Muscle of back (tissue), 11 donors: ENCODE results near the gene HYAL3. TPM values are rescaled to one million over a fixed set of nuclear protein-coding genes. Genes with fewer than 3 reads are reported as not detected.

ENCODE experiments used
- DNase-seq, 3 donors: peaks; one replicate each; pipeline versions ENCODE4 v3.0.0 to v3.0.0-alpha.2; 2013
- polyA plus RNA-seq, 10 donors: library from polyadenylated mRNA; unstranded; fragments of 120-200 nt; gene quantifications; one replicate each; pipeline ENCODE4 v1.2.1, GENCODE V29; 2013; ENCODE audit not compliant: insufficient read length in 10 of 10

The HYAL3 gene
- polyA plus RNA-seq, 10 donors, result 1.2 to 2.4 (median 1.9) TPM

DNA sequence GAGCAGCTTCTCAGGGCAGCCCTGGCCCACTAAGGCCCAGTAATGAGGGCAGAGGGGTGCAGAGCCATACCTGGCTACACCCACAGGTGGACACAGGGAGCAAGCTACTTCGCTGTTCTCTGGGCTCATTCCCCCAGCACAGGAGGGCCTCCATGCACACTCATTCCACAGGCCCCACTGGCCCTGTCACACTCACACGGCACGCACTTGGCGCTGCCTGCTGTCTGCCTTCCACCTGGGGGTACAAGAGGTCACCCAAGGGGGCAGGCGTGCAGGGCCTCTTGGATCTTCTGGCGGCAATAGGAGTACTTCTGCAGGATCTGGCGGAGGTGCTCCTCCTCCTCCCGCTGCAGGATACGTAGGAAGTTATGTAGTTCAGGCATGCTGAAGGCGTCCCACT, 31.1 kb upstream of the HYAL3 start:
- DNase-seq, result no peak

GRCh38 chr3:50327943-50328691, 28.9 kb upstream of the HYAL3 start, which contains the start of gene TUSC2:
Gene TUSC2 (minus strand): TSS chr3:50328223. CDS start chr3:50328099, 124 bp downstream.
- peak; percentile 96 to 98 (median 97) for DNase-seq

DNA sequence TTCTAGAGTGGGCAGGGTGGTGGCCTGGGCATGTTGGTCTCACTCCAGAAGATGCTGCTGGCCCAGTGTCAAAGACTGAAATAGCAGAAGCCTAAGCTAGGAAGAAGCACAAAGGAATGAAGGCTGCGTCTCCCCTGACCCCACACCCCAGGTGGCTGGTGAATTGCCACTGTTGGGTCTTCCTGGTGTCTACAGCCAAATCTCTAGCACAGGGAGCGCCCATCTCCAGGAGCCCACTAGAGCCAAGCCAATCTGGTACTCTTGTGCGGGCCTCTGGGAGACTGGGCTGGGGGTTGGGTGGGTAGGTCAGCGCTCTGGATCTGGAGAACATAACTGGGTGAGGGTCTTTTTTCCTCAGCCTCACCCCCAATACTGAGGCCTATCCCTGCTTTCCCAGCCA, 27.9 kb upstream of the HYAL3 start:
- no peak for DNase-seq

DNA sequence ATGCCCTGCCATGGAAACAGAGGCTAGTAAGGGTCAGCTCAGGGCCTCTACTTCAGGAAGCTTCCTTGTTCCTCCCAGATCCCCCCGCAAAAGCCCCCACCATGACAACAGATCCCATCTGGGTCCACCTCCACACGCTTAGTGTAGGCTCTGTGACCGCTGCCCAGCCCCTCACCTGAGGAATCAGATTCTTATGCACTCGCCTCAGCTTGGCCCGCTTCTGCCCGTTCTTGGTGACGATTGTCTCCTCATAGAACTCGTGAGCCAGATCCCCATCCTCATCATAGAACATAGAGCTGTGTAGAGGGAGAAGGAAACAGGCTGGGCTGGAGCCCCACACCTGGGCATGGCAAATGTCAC, 27.0 kb upstream of the HYAL3 start:
- DNase-seq, result no peak

- no peak for DNase-seq
Observed at GRCh38 chr3:50325497-50326181, 26.4 kb upstream of the HYAL3 start.

- DNase-seq, result no peak
Observed at GRCh38 chr3:50325113-50325480, 25.9 kb upstream of the HYAL3 start.

DNA sequence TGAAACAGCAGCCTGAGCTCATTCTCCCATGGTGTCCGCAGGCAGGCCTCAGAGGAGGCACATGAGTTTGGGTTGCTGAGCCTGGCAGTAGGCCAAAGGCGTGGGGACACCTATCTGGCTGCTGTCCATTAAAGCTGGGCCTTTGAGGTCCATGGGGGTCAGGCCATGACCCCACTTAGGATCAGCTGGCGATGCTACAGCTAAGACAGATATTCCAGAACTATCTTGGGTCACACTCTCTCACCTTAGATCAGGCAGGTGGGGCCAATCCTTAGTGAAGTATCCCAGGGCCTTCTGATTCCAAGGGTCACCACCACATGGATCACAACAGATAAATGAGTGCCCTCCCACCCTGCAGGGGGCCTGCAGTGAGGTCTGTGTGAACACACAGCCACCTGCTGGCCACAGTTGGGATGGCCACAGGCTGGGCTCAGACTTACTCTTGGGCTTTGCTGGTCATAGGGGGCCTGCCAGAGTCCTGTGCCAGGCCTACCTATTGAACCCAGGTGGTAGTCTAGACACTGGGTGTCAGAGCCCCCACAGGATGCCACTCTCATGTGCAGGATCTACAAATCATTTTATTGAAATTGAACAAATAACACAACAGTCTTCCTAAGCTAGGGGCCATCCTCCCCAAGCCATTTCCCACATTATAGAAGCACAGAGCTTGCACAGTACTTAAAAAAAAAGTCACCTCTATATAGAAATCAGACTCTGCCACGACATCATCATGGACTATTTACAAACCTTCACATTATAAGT, 25.3 kb upstream of the HYAL3 start:
- DNase-seq, result peak in 2 of 3 donors; percentile 66 to 81

DNA sequence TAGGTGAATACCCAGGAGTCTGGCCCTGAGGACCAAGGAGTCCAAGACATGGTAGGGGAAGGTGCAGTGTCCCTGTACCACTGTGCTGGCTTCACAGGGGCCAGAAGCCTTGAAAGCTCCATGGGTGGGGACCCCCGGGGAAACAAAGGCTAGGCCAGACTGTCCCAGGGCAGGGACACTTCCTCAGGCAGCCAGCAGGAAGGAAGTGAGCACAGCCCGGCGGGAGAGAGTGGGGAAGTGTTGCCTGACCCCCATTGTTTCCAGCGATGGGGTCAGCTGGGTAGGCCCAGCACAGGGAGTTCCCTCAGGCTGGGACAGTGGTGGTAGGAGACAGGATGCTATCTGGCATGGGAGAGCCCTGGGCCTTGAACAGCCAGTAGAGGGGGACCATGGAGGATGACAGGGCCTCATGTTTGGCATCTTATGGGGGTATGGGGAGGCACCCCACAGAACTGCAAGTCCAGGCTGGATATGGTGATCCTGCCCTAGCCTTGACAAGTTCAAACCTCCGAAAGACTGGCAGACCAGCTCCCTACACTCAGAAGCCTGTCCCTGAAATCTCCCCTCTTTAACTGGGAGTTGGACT, 24.5 kb upstream of the HYAL3 start:
- peak in 1 of 3 donors; percentile 55 for DNase-seq

DNA sequence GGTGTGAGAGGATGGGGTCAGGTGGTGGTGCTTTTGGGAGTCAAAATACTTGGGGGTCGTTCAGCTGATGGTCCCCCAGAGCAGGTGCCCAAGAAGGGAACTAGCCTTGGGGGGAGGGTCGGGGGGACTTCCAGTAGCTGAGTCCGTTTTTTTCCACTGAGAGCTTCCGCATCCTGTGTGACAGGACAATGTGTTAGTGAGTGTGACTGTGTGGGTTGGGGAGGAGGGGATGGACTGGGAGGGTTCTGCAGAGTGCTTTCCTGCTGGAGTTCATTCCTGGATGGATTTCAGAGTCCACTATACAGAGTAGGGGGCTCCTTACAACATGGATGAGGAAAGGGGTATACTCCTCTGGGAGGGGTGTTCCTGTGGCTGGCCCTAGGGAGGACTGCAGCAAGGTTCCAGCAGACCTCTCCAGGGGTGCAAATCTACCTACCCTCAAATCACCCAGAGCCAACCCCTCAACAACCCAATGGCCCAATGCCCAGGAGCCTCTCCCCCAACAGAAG, 23.9 kb upstream of the HYAL3 start:
- peak in 1 of 3 donors; percentile 64 for DNase-seq

DNA sequence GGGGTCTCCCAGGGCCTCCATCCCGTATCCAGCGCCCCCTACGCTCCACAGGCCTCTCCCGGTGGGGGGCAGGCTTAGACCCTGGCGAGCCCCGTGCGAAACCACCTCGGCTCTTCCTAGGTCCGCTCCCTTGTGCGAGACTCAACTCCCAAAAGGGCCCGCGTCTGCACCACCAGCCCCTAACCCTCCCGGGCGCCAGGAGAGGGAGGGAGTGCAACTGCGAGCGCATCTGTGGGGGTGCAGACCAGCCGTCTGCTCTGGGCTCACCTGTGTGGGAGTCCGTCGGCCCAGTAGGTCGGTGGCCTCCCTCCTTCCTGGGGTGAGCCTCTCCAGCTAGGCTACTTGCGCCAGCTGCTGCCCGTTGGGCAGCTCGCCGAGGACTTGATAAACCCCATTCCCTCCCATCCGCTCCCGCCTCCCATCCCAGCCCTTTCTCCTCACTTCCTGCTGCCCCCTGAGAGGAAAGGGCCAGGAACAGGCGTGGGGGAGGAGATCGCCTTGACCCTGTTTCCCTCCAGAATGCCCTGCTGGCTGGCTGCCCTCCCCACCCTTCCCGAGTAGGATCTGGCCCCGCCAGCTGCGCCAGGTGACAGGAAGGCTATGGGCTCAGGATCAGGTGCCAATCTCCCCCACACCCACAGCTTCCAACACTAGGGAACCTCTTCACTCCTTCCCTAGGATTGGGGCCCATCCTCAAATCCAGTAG, 23.3 kb upstream of the HYAL3 start, which contains the start of gene HYAL2:
TSS of gene HYAL2 (minus strand) at position 360 of the 706 bp plus-strand sequence. CDS start 2,256 bp downstream, outside the sequence.
- DNase-seq, result peak in 1 of 3 donors; percentile 59

DNA sequence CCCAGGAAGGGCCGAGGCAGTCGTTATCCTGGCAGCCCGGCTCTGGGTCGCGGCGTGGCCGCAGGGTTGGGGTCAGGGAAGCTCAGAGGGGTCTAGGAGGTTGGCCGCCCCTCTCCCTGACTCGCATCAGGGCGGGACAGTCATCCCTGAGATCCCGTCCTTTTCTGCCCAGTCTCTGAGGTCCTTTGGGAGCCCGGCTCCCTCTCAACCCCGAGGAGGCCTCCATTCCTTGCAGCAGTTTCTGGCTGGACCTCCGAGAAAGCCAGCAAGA, 22.8 kb upstream of the HYAL3 start:
- DNase-seq, result no peak

DNA sequence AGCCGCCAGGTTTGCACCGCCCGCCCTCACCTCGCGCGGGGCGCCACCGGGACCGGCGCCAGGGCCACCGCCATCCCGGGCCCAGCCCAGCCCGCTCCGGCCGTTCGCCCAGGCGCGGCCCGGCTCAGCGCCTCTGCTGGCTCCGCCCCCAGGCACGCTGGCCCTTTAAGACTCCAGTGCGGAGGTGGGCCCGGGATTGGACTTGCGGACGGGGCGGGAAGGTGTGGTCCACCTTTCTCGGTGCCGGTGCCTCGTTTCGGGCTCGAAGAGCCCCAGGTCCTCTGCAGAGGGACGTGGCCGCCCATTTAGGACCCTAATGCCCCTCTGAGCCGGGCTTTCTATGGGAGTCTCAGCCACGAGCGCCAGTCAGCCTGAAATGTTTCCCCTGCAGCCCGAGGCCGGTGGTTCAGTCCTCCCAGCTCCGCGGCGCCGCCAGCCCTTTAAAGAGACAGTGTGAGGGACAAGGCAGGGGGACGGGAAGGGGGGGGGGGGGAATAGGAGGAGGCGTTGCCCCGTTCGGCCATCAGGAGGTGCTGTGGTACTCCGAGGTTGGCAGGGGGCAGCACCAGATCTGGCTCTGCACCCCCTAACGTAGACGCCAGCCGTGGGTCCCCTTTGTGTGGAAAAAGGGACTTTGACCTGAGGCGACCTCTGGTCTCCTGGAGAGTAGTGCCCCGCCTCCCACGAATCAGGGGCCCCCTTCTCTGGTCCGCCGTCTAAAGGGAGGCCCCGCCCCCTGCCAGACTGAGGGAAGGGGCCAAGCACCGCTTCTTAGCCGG, 22.3 kb upstream of the HYAL3 start:
- DNase-seq, result peak; percentile 90 to 97 (median 91)

- peak; percentile 77 to 95 (median 89) for DNase-seq
Observed at GRCh38 chr3:50320853-50321335, 21.7 kb upstream of the HYAL3 start.

DNA sequence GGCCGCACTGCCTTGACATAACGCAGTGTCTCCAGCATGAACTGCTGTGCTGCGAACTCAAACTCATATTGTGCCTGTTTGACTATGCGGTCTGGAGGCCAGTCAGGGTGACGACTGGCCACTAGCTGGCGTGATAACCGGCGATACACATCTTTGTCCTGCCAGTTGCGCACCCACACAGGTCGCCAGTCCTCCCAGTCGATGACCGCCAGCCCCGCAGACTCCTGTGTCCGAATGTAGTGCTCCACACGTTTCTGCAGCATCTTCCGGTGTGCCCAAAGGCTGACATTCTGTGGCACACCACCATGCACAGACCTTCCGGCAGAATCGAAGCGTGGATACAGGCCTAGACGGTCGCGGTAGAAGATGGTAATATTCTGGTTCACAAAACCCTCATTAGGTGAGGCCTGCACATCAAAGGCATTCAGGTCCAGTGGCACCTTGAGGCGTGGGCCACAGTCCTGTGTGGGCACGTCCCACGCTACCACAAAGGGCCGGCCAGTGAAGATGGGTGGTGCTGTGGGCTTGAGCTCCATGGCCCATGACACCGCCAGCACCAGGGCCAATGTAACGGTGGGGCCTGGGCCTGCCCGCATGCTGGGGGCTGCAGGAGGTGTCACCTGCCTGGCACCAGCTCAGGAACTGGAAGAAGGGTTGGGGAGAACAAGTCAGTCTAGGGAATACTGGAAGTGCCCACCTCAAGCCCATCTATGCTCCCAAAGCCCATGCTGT, 20.9 kb upstream of the HYAL3 start:
- DNase-seq, result no peak

GRCh38 chr3:50319181-50319893, 20.1 kb upstream of the HYAL3 start:
- DNase-seq, result no peak

DNA sequence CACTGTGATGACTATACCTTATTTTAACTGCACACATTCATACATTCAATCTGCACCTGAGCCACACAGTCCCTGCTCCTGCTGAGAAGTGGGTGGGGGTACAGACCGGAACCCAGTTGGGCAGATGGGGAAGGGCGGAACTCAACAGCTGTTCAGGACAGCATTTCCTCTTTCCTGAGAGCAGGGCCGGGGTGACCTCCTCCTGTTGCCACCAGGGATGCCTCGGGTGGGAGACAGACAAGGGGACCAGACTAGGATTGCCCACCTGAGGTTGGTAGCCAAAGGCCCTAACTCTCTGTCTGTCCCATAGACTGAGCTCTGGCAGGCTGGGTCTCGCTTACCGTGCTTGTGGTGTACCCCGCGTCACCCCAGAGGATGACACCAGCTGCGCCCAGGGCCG, 19.4 kb upstream of the HYAL3 start:
- DNase-seq, result no peak

GRCh38 chr3:50318163-50318562, 19.0 kb upstream of the HYAL3 start:
- no peak for DNase-seq

GRCh38 chr3:50317300-50317699, 18.1 kb upstream of the HYAL3 start:
- DNase-seq, result no peak

DNA sequence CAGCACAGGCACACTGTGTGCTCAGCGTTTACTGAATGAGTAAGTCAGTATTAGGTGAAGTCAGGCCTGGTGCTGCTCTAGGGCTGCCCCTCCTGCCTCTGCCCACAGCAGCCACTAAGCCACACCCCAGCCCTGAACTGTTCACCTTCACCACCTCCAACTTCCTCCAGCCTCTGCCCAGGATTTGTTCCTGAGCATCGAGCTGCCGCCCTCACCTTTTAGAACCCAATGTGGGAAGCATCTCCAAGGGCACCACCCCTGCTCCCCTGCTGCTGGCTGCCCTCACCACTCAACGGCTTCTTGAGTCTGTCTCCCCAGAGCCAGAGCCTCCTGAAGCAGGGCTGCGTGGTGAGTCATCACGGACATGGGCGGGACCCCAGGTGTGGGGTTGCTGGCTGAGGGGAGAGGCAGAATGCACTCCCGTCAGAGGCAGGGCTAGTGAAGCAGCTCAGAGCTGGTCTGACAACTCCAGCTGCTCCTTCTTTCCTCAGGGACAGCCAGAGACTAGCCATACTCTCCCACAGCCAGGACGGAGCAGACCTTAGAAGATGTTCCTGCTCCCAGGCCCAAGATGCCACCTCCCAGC, 17.5 kb upstream of the HYAL3 start:
- DNase-seq, result no peak
